Left ventricle myocardium superior (tissue), 1 donor: ENCODE results near the gene AXDND1. TPM values are rescaled to one million over a fixed set of nuclear protein-coding genes. Genes with fewer than 3 reads are reported as not detected.
A peak's percentile ranks its signal among the peaks of the same experiment; 100 is the strongest.
"Not testable (repeated sequence)": the region's sequence is repeated elsewhere in the genome, so short reads cannot be mapped to it uniquely, and the experiment has no call there.

Experiments
- ATAC-seq: fragments of 200-7000 bp; cut with Tn5 transposase; one replicate; pipeline ENCODE4 v1.9.1; 2020; ENCODE audit warnings: mild to moderate bottlenecking, moderate library complexity
- DNase-seq: peaks from one replicate; pipeline ENCODE4 v3.0.0-alpha.2; 2020
- intact Hi-C: fragments of 100-400 bp; cut with micrococcal nuclease; formaldehyde crosslinking; loops from one replicate; pipeline ENCODE4 v1.11.0; 2022
- total RNA-seq: library from RNA; stranded (reverse); fragmentation: NEBNext Ultra II Directional; extraction: Animal tissue kit (Norgen Biotek cat#: 25700); gene quantifications from one replicate; pipeline ENCODE4 v1.2.1, GENCODE V29; 2021
- donor health status: DM: no; HTN: yes; CAD: no; lungs with severe emphysema.

The AXDND1 gene
- total RNA-seq, 1 donor from 2014 or later: not detected

GRCh38 chr1:179447489-179447888 lies 81.7 kb downstream of the AXDND1 start:
- ATAC-seq (no peak), DNase-seq (no peak)
- intact Hi-C loops: no loop called here

- DNase-seq (peak; percentile 47), ATAC-seq (peak; percentile 41)
- intact Hi-C loops: no loop called here
These were observed 82.8 kb downstream of the AXDND1 start for GRCh38 chr1:179448437-179449149.

- ATAC-seq, DNase-seq, intact Hi-C loops: not testable (repeated sequence)
These were observed 93.9 kb downstream of the AXDND1 start for GRCh38 chr1:179459606-179460206.

GRCh38 chr1:179465661-179466060 lies 99.9 kb downstream of the AXDND1 start:
- DNase-seq, ATAC-seq, intact Hi-C loops: not testable (repeated sequence)

- no peak for DNase-seq
- intact Hi-C loops: no loop called here
- no peak for ATAC-seq
These were observed 108.9 kb downstream of the AXDND1 start for GRCh38 chr1:179474713-179475112.

- no peak for ATAC-seq
These were observed 110.7 kb downstream of the AXDND1 start for GRCh38 chr1:179476484-179476883.

GRCh38 chr1:179478370-179478769 lies 112.6 kb downstream of the AXDND1 start:
- no peak for ATAC-seq
- intact Hi-C loops: no loop called here

More at GRCh38 chr1:179476484-179476883, 110.7 kb downstream of the AXDND1 start:
- intact Hi-C loops: no loop called here
- no peak for DNase-seq

GRCh38 chr1:179490611-179491010 lies 124.8 kb downstream of the AXDND1 start:
- ATAC-seq (no peak), DNase-seq (no peak)
- intact Hi-C loops: no loop called here

More at GRCh38 chr1:179478370-179478769, 112.6 kb downstream of the AXDND1 start:
- no peak for DNase-seq

GRCh38 chr1:179493323-179493722 lies 127.6 kb downstream of the AXDND1 start:
- DNase-seq: no peak
- intact Hi-C loops: no loop called here
- ATAC-seq: no peak

GRCh38 chr1:179506199-179506598 lies 140.4 kb downstream of the AXDND1 start:
- intact Hi-C loops: no loop called here
- ATAC-seq: no peak
- DNase-seq: no peak

GRCh38 chr1:179509384-179509783 lies 143.6 kb downstream of the AXDND1 start:
- ATAC-seq (no peak), DNase-seq (no peak)
- intact Hi-C loops: no loop called here

GRCh38 chr1:179510038-179510437 lies 144.3 kb downstream of the AXDND1 start:
- no peak for DNase-seq
- intact Hi-C loops: no loop called here
- no peak for ATAC-seq

- intact Hi-C loops: no loop called here
- ATAC-seq: no peak
- DNase-seq: no peak
These were observed 151.4 kb downstream of the AXDND1 start for GRCh38 chr1:179516976-179517705.

- DNase-seq, intact Hi-C loops, ATAC-seq: not testable (repeated sequence)
These were observed 152.8 kb downstream of the AXDND1 start for GRCh38 chr1:179518544-179518943.

- DNase-seq (no peak), ATAC-seq (no peak)
- intact Hi-C loops: no loop called here
These were observed 163.9 kb downstream of the AXDND1 start for GRCh38 chr1:179529482-179530195.

- no peak for ATAC-seq
- DNase-seq: no peak
- intact Hi-C loops: no loop called here
These were observed 164.6 kb downstream of the AXDND1 start for GRCh38 chr1:179530352-179530751.

GRCh38 chr1:179541774-179542173 lies 176.0 kb downstream of the AXDND1 start:
- intact Hi-C loops: no loop called here
- DNase-seq (no peak), ATAC-seq (no peak)

GRCh38 chr1:179545321-179545720 lies 179.6 kb downstream of the AXDND1 start:
- DNase-seq (no peak), ATAC-seq (no peak)
- intact Hi-C loops: no loop called here

- intact Hi-C loops: no loop called here
- ATAC-seq: no peak
- DNase-seq: no peak
These were observed 181.3 kb downstream of the AXDND1 start for GRCh38 chr1:179547021-179547535.
